Caco-2 (cell line): Measurements from ENCODE around the gene TRUB1. TPM values are rescaled to one million over a fixed set of nuclear protein-coding genes. Genes with fewer than 3 reads are reported as not detected.

Experiments used
- BruUV-seq: library from RNA; stranded (reverse); fragments of 400-500 nt; replicated peaks from 2 replicates; lab custom pipeline; 2021; lab: Mats Ljungman, UMichigan
- CTCF ChIA-PET: fragments of 300-600 bp; sonication (Branson Sonifier 250); formaldehyde crosslinking; loops from one replicate; lab custom pipeline; 2022; ENCODE audit warnings: antibody characterized with exemption; lab: Charles Lee
- POLR2A ChIA-PET: fragments of 300-600 bp; sonication (Branson Sonifier 250); formaldehyde crosslinking; loops from one replicate; lab custom pipeline; 2022; ENCODE audit warnings: antibody characterized with exemption; lab: Charles Lee
- DNase-seq, 2 experiments: peaks; one replicate each; pipeline versions ENCODE4 v3.0.0 to v3.0.0-alpha.2; 2020 to 2022
- H3K27me3 ChIP-seq: replicated peaks from 2 replicates; pipeline ENCODE4 v1.6.0; 2011; ENCODE audit warnings: low read length; ENCODE audit not compliant: control insufficient read depth, insufficient read depth
- H3K36me3 ChIP-seq: 2 replicates; pipeline ENCODE4 v1.5.1; 2011; ENCODE audit warnings: low read length; ENCODE audit not compliant: control insufficient read depth, insufficient read depth
- H3K4me1 ChIP-seq: fragments of 250-450 bp; sonication (Bioruptor Pico); 2 replicates; pipeline ENCODE4 v1.5.1; 2020; ENCODE audit warnings: mild to moderate bottlenecking
- H3K4me3 ChIP-seq: 2 replicates; pipeline ENCODE4 v1.5.1; 2011; ENCODE audit warnings: low read depth, mild to moderate bottlenecking, control low read depth, low read length
- H3K9me3 ChIP-seq: fragments of 250-450 bp; sonication (Bioruptor Pico); 2 replicates; pipeline ENCODE4 v1.5.1; 2020; ENCODE audit warnings: mild to moderate bottlenecking, moderate library complexity
- H3K27ac Mint-ChIP-seq: one replicate; pipeline ENCODE4 v1.8.0; 2022; ENCODE audit warnings: mixed read lengths; ENCODE audit not compliant: unreplicated experiment
- H3K27me3 Mint-ChIP-seq: one replicate; pipeline ENCODE4 v1.8.0; 2022; ENCODE audit warnings: mixed read lengths; ENCODE audit not compliant: insufficient read depth, unreplicated experiment
- H3K36me3 Mint-ChIP-seq: one replicate; pipeline ENCODE4 v1.8.0; 2022; ENCODE audit warnings: mild to moderate bottlenecking, mixed read lengths; ENCODE audit not compliant: insufficient read depth, unreplicated experiment
- H3K4me1 Mint-ChIP-seq: one replicate; pipeline ENCODE4 v1.8.0; 2022; ENCODE audit warnings: low read depth, mixed read lengths; ENCODE audit not compliant: unreplicated experiment
- H3K4me3 Mint-ChIP-seq: one replicate; pipeline ENCODE4 v1.8.0; 2022; ENCODE audit warnings: mild to moderate bottlenecking, moderate library complexity, mixed read lengths; ENCODE audit not compliant: unreplicated experiment
- H3K9me3 Mint-ChIP-seq: one replicate; pipeline ENCODE4 v1.8.0; 2022; ENCODE audit warnings: mixed read lengths; ENCODE audit not compliant: unreplicated experiment
- intact Hi-C: fragments of 100-400 bp; cut with micrococcal nuclease; formaldehyde crosslinking; loops from one replicate; pipeline ENCODE4 v1.10.0; 2022; ENCODE audit not compliant: unreplicated experiment
- total RNA-seq: library from RNA; stranded (reverse); gene quantifications from 2 replicates; pipeline ENCODE4 v1.2.3, GENCODE V29; 2022
- TF ChIP-seq, protein P1 (sequence below), 2 experiments: fragments of 200-600 bp in 1 of 2; IDR thresholded peaks; 1 replicate in 1 of 2; 2 replicates in 1 of 2; pipeline versions ENCODE4 v1.5.1 to v1.8.0; 2011 to 2022; ENCODE audit warnings: antibody characterized with exemption in 1 of 2, control low read depth in 1 of 2, inconsistent platforms in 1 of 2, low read depth in 1 of 2, low read length in 1 of 2, mild to moderate bottlenecking in 1 of 2, moderate library complexity in 1 of 2; ENCODE audit not compliant: insufficient read depth in 1 of 2, severe bottlenecking in 1 of 2, unreplicated experiment in 1 of 2

Gene TRUB1
- total RNA-seq, 1 experiment from 2014 or later = 22.0 TPM

DNA sequence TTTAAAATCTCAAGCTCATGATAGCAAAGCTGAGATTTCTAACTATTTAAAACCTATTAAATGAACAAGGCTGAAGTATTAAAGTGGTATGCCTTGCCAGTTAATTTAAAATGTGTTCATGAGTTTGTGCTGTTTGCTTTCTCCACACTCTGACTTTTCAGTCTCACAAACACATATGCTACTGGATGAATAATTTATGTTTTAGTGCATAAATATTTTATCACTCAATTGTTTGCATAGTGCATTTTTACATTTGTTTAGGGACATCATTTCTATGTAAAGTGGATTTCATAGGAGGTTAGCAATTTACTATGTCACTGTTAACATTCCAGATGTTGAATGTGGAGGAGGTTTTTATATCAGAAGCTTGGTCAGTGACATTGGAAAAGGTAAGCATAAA, 36.0 kb downstream of the TRUB1 start:
- no peaks in the 10 kb centered on the region for H3K9me3 ChIP-seq
- H3K9me3 Mint-ChIP-seq = no peaks in the 10 kb centered on the region
- H3K4me1 ChIP-seq = no peaks in the 10 kb centered on the region
- no peaks in the 10 kb centered on the region for H3K27me3 ChIP-seq
- TF ChIP-seq, protein P1, sequence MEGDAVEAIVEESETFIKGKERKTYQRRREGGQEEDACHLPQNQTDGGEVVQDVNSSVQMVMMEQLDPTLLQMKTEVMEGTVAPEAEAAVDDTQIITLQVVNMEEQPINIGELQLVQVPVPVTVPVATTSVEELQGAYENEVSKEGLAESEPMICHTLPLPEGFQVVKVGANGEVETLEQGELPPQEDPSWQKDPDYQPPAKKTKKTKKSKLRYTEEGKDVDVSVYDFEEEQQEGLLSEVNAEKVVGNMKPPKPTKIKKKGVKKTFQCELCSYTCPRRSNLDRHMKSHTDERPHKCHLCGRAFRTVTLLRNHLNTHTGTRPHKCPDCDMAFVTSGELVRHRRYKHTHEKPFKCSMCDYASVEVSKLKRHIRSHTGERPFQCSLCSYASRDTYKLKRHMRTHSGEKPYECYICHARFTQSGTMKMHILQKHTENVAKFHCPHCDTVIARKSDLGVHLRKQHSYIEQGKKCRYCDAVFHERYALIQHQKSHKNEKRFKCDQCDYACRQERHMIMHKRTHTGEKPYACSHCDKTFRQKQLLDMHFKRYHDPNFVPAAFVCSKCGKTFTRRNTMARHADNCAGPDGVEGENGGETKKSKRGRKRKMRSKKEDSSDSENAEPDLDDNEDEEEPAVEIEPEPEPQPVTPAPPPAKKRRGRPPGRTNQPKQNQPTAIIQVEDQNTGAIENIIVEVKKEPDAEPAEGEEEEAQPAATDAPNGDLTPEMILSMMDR (IDR thresholded peaks at IDR 0.05; ENCODE audit: insufficient read depth in 1 of 2, low read depth in 1 of 2, low read length in 1 of 2, severe bottlenecking in 1 of 2, unreplicated experiment in 1 of 2) = no peak
- H3K36me3 Mint-ChIP-seq = peaks cover 6% of the 10 kb centered on the region
- H3K4me3 ChIP-seq = no peak overlapping the region
- intact Hi-C loops = no loop called here
- H3K4me3 Mint-ChIP-seq = no peak overlapping the region
- no peaks in the 10 kb centered on the region for H3K36me3 ChIP-seq
- ChIA-PET POLR2A (no interaction called here), CTCF (no interaction called here)
- no peaks in the 10 kb centered on the region for H3K4me1 Mint-ChIP-seq
- DNase-seq = no peak
- BruUV-seq = no TSS peak
- H3K27me3 Mint-ChIP-seq = no peaks in the 10 kb centered on the region
- H3K27ac Mint-ChIP-seq = no peak overlapping the region

DNA sequence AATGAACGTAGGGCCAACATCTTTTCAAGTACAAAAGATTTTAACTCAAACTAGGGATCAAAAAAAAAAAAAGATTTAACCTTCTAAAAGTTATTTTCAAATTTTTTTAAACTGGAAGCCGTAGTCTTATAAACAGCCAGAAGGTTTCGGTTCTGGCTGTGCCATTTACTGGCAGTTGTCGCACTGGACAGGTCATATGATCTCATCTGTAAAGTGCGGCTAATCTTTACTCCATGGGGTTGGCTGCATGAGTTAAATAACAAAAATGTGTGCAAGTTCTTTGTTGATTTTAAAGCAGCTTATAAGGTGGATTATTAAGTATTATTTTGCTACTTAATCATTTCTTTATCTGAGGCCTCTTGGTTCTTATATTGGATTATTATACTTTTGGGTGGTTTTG, 36.6 kb downstream of the TRUB1 start:
- TF ChIP-seq, protein P1 (IDR thresholded peaks at IDR 0.05; ENCODE audit: insufficient read depth in 1 of 2, low read depth in 1 of 2, low read length in 1 of 2, severe bottlenecking in 1 of 2, unreplicated experiment in 1 of 2) = no peak
- no peaks in the 10 kb centered on the region for H3K36me3 ChIP-seq
- H3K4me1 Mint-ChIP-seq = no peaks in the 10 kb centered on the region
- H3K27me3 Mint-ChIP-seq = no peaks in the 10 kb centered on the region
- ChIA-PET POLR2A (no interaction called here), CTCF (no interaction called here)
- no peaks in the 10 kb centered on the region for H3K9me3 Mint-ChIP-seq
- H3K4me3 ChIP-seq = no peak overlapping the region
- no peaks in the 10 kb centered on the region for H3K4me1 ChIP-seq
- BruUV-seq = no TSS peak
- no peaks in the 10 kb centered on the region for H3K27me3 ChIP-seq
- no peak overlapping the region for H3K27ac Mint-ChIP-seq
- H3K4me3 Mint-ChIP-seq = no peak overlapping the region
- peaks cover 6% of the 10 kb centered on the region for H3K36me3 Mint-ChIP-seq
- DNase-seq = no peak
- intact Hi-C loops = no loop called here
- no peaks in the 10 kb centered on the region for H3K9me3 ChIP-seq

DNA sequence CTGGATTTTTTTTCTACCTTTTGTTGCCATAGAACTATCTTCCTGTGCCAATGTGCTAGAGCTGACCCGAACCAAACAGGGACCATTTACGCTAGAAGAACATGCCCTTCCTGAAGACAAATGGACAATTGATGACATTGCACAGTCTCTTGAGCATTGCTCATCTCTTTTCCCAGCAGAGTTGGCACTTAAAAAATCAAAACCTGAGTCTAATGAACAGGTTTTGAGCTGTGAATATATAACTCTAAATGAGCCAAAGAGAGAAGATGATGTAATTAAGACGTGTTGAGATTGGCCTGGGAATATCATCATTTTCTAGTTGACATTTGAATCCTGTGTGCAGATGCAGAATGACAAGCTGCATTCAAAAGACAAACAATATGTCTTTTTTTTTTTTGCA, 37.1 kb downstream of the TRUB1 start:
- Histone ChIP-seq H3K9me3 (no peaks in the 10 kb centered on the region), H3K4me3 (no peak overlapping the region), H3K4me1 (no peaks in the 10 kb centered on the region), H3K27me3 (no peaks in the 10 kb centered on the region), H3K36me3 (no peaks in the 10 kb centered on the region)
- POLR2A ChIA-PET = no interaction called here
- no TSS peak for BruUV-seq
- CTCF ChIA-PET = no interaction called here
- Mint-ChIP-seq H3K4me1 (no peaks in the 10 kb centered on the region), H3K4me3 (no peak overlapping the region), H3K36me3 (peaks cover 8% of the 10 kb centered on the region), H3K9me3 (no peaks in the 10 kb centered on the region), H3K27ac (no peak overlapping the region), H3K27me3 (no peaks in the 10 kb centered on the region)
- intact Hi-C loops = no loop called here
- no peak for DNase-seq
- TF ChIP-seq, protein P1 (IDR thresholded peaks at IDR 0.05; ENCODE audit: insufficient read depth in 1 of 2, low read depth in 1 of 2, low read length in 1 of 2, severe bottlenecking in 1 of 2, unreplicated experiment in 1 of 2) = no peak
